Measurements from ENCODE around the gene FAM229A.

GRCh38 chr1:32336591-32336932 is 25.7 kb downstream of the FAM229A start:
- TF ChIP-seq POLR2AphosphoS5 (IDR thresholded peaks at IDR 0.05): no peak
- TF ChIP-seq POLR2A (IDR thresholded peaks at IDR 0.05): no peak
- TF ChIP-seq CTCF (IDR thresholded peaks at IDR 0.05 in 8 of 11, conservative IDR thresholded peaks at IDR 0.05 in 3 of 11): no peak

All from spleen (tissue), 7 donors.